Heart left ventricle (tissue), 16 donors: Measurements from ENCODE around the gene ZNF621. TPM values are rescaled to one million over a fixed set of nuclear protein-coding genes. Genes with fewer than 3 reads are reported as not detected.

Source experiments
- ATAC-seq, 4 donors: fragments of 200-7000 bp; cut with Tn5 transposase; one replicate each; pipeline ENCODE4 v1.9.1; 2020 to 2022; ENCODE audit warnings: moderate library complexity in 4 of 4, mild to moderate bottlenecking in 3 of 4, moderate number of reproducible peaks in 1 of 4
- DNase-seq, 5 donors: peaks; one replicate each; pipeline ENCODE4 v3.0.0-alpha.2; 2020
- H3K27ac ChIP-seq, 12 donors: fragments of 200-600 bp; sonication (generic) in 4 of 12; one replicate each; pipeline versions ENCODE4 v1.5.0 to v1.8.0; 2016 to 2022; ENCODE audit warnings: mild to moderate bottlenecking in 2 of 12
- H3K27me3 ChIP-seq, 9 donors: fragments of 200-600 bp; sonication (generic) in 2 of 9; one replicate each; pipeline versions ENCODE4 v1.5.1 to v1.8.0; 2016 to 2022; ENCODE audit warnings: mild to moderate bottlenecking in 3 of 9
- H3K36me3 ChIP-seq, 9 donors: fragments of 200-600 bp; sonication (generic) in 2 of 9; one replicate each; pipeline versions ENCODE4 v1.5.0 to v1.8.0; 2018 to 2022; ENCODE audit warnings: mild to moderate bottlenecking in 2 of 9
- H3K4me1 ChIP-seq, 12 donors: fragments of 200-600 bp; sonication (generic) in 4 of 12; one replicate each; pipeline versions ENCODE4 v1.5.0 to v1.8.0; 2016 to 2022; ENCODE audit warnings: mild to moderate bottlenecking in 3 of 12
- H3K4me3 ChIP-seq, 12 donors: fragments of 200-600 bp; sonication (generic) in 4 of 12; one replicate each; pipeline versions ENCODE4 v1.5.0 to v1.8.0; 2017 to 2022; ENCODE audit warnings: mild to moderate bottlenecking in 9 of 12, moderate library complexity in 4 of 12
- H3K9me3 ChIP-seq, 12 donors: fragments of 200-600 bp; sonication (generic) in 4 of 12; one replicate each; pipeline versions ENCODE4 v1.5.0 to v1.8.0; 2016 to 2022; ENCODE audit warnings: mild to moderate bottlenecking in 1 of 12
- CTCF ChIP-seq, 12 donors: fragments of 200-600 bp; sonication (generic) in 4 of 12; IDR thresholded peaks; one replicate each; pipeline versions ENCODE4 v1.5.0 to v1.8.0; 2018 to 2022; ENCODE audit warnings: antibody characterized with exemption in 12 of 12, mild to moderate bottlenecking in 5 of 12
- POLR2A ChIP-seq, 2 donors: fragments of 450-650 bp; IDR thresholded peaks; one replicate each; pipeline ENCODE4 v1.6.1; 2017; ENCODE audit warnings: antibody characterized with exemption in 2 of 2, mild to moderate bottlenecking in 2 of 2, moderate library complexity in 2 of 2
- WGBS, 4 donors: extraction: QIAGEN DNeasy Blood & Tissue Kit in 2 of 4; methylation state at CpG; one replicate each; pipeline versions ENCODE4 v1.1.5 to v1.1.7; 2013 to 2018; 5-methylcytosine and 5-hydroxymethylcytosine counted together
- intact Hi-C, 10 donors: fragments of 100-400 bp; cut with DNase I; formaldehyde crosslinking; loops; one replicate each; pipeline versions ENCODE4 v1.11.1 to v1.14.2; 2022
- polyA plus RNA-seq, 2 donors: library from polyadenylated mRNA; stranded (reverse); fragments of 200-250 nt; gene quantifications; one replicate each; pipeline ENCODE4 v1.2.3, GENCODE V29; 2013
- total RNA-seq, 9 donors: library from RNA; depleted of rRNA in 2 of 9; stranded (reverse); fragments of >200 nt in 2 of 9; fragmentation: NEBNext Ultra II Directional in 3 of 9; extraction: Animal tissue kit (Norgen Biotek cat#: 25700) in 3 of 9; gene quantifications; one replicate each; pipeline versions ENCODE4 v1.1.0 to v1.2.4, GENCODE V29; 2016 to 2023
- donor health status: ischemic (EF 13 %, LVEDD 7.1; RV severe dilation, severe dysfunction).
- donor health status: healthy with polysubstance abuse.
- donor health status: DM: no; HTN: yes; CAD: no.
- donor health status: DM: no; HTN: no; CAD: no.
- donor health status: ischemic (EF 25% LVEDD 6.9; RV normal size, moderate dysfunction).
- donor health status: ischemic (EF 25% LVEDD 5.7; RV mildly dilated, moderate dysfunction).
- donor health status: healthy.
- donor health status: DM: yes; HTN: yes; CAD: no.
- donor health status: ischemic (EF 35%, LVEDD 5.7; RV mildly dilated, moderate dysfunction).
- donor health status: nonischemic (EF 11% LVEDD 7.7; RV severe dilation, severe dysfunction).
- donor health status: DM: yes; HTN: yes; CAD: no.
- donor health status: PGD.
- donor health status: ischemic (EF 29% LVEDD 5.4; RV normal size, mild dysfunction).
- donor health status: nonischemic (EF 23%, LVEDD 6.1; RV moderate dilation, normal function).

The ZNF621 gene
- total and polyA plus RNA-seq, 11 donors = 7.4 to 14.3 (median 9.1) TPM

DNA sequence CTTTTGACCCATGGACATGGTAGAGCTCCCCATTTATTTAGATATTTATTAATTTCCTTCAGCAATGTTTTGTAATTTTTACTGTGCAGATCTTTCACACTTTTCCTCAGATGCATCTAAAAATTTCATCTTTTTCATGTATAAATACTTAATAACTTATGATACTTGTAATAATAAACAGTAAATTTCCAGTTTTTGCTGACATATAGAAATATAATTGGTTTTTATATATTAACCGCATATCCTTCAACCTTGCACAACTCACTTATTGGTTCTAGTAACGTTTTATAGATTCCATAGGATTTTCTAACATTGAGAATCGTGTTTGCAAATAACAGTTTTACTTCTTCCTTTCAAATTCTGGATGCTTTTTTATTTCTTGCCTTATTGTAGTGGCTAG is 3.5 kb upstream of the ZNF621 start:
- peaks cover 0 to 3% (median 0%) of the 10 kb centered on the region in 12 donors for H3K9me3 ChIP-seq
- H3K27ac ChIP-seq = no peak overlapping the region
- H3K4me3 ChIP-seq = no peak overlapping the region
- no peaks in the 10 kb centered on the region for H3K27me3 ChIP-seq
- no peak for TF ChIP-seq POLR2A (IDR thresholded peaks at IDR 0.05)
- no peak for TF ChIP-seq CTCF (IDR thresholded peaks at IDR 0.05)
- no peak for DNase-seq
- 76 to 95% (median 94%) methylated on average over 3 of the region's 3 CpGs for WGBS, 4 donors
- intact Hi-C loops = loop anchor here in 6 of 10 donors (5.0 to 10.0 kb wide), 5 partner anchors 64 to 196 kb away; partner anchors contain the start of gene RPL14 (in 4 of the 6)
- no peak for ATAC-seq
- peaks cover 0 to 19% (median 13%) of the 10 kb centered on the region in 12 donors for H3K4me1 ChIP-seq
- peaks cover 0 to 17% (median 4%) of the 10 kb centered on the region in 9 donors for H3K36me3 ChIP-seq

GRCh38 chr3:40523781-40524180 is 979 bp upstream of the ZNF621 start:
- peak overlapping the region in 5 of 12 donors; percentile 71 to 92 (median 87) for H3K4me3 ChIP-seq
- intact Hi-C loops = loop anchor here in 8 of 10 donors (1.0 to 10.0 kb wide), 8 partner anchors 17 to 199 kb away; partner anchors contain the start of genes RPL14 (in 5 of the 8) and ZNF620 (in 1 of the 8)
- ATAC-seq = peak in 2 of 4 donors; percentile 42 to 60

GRCh38 chr3:40524222-40524567 is 565 bp upstream of the ZNF621 start:
- WGBS, 4 donors = 33 to 37% (median 36%) methylated on average over 5 of the region's 5 CpGs
- ATAC-seq = peak in 1 of 4 donors; percentile 22
- intact Hi-C loops = loop anchor here in 8 of 10 donors (1.0 to 10.0 kb wide), 8 partner anchors 18 to 199 kb away; partner anchors contain the start of genes RPL14 (in 5 of the 8) and ZNF620 (in 1 of the 8)

More at GRCh38 chr3:40523781-40524180, 979 bp upstream of the ZNF621 start:
- DNase-seq = peak in 1 of 5 donors; percentile 38
- Histone ChIP-seq H3K27ac (peak overlapping the region in 10 of 12 donors; percentile 79 to 94 (median 88)), H3K4me1 (peaks cover 0 to 19% (median 13%) of the 10 kb centered on the region in 12 donors), H3K27me3 (no peaks in the 10 kb centered on the region), H3K36me3 (peaks cover 0 to 28% (median 21%) of the 10 kb centered on the region in 9 donors), H3K9me3 (peaks cover 0 to 3% (median 0%) of the 10 kb centered on the region in 12 donors)
- 34 to 52% (median 44%) methylated on average over 2 of the region's 2 CpGs for WGBS, 4 donors
- no peak for TF ChIP-seq POLR2A (IDR thresholded peaks at IDR 0.05)

DNA sequence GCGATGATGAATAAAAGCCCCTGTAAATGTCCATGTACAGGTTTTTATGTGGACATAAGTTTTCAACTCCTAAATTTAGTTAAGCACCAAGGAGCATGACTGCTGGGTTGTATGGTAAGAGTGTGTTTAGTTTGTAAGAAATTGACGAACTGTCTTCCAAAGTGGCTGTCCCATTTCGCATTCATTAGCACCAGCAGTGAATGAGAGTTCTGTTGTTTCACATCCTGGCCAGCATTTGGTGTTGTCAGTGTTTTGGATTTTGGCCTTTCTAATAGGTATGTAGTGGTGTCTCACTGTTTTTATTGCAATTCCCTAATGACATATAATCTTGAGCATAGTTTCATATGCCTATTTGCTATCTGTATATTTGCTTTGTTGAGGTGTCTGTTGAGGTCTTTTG is 3.7 kb downstream of the ZNF621 start:
- ATAC-seq (no peak), DNase-seq (no peak)
- Histone ChIP-seq H3K4me3 (no peak overlapping the region), H3K36me3 (peaks cover 0 to 74% (median 68%) of the 10 kb centered on the region in 9 donors), H3K27me3 (no peaks in the 10 kb centered on the region), H3K9me3 (peaks cover 0 to 32% (median 12%) of the 10 kb centered on the region in 12 donors), H3K4me1 (peaks cover 0 to 19% (median 13%) of the 10 kb centered on the region in 12 donors), H3K27ac (no peak overlapping the region)
- intact Hi-C loops = loop anchor here in 6 of 10 donors (5.0 to 10.0 kb wide), 5 partner anchors 71 to 204 kb away; partner anchors contain the start of gene RPL14 (in 2 of the 6)
- WGBS, 4 donors = 94 to 97% (median 95%) methylated on average over 3 of the region's 3 CpGs
- TF ChIP-seq CTCF (IDR thresholded peaks at IDR 0.05) = no peak

More at GRCh38 chr3:40524222-40524567, 565 bp upstream of the ZNF621 start:
- DNase-seq = no peak
- Histone ChIP-seq H3K4me1 (peaks cover 0 to 19% (median 13%) of the 10 kb centered on the region in 12 donors), H3K27ac (peak overlapping the region; percentile 70 to 94 (median 86)), H3K27me3 (no peaks in the 10 kb centered on the region), H3K36me3 (peaks cover 0 to 32% (median 25%) of the 10 kb centered on the region in 9 donors), H3K4me3 (peak overlapping the region; percentile 54 to 95 (median 84)), H3K9me3 (no peaks in the 10 kb centered on the region)
- TF ChIP-seq CTCF (IDR thresholded peaks at IDR 0.05) (no peak), POLR2A (IDR thresholded peaks at IDR 0.05) (no peak)
